NOMO-1 treated with DMSO at 0.1 percent for 48 hours (cell line): ENCODE data around the gene CFAP73.

Experiments
- DNase-seq: peaks from one replicate; lab custom pipeline; 2025; ENCODE audit not compliant: unreplicated experiment; lab: John Stamatoyannopoulos, UW

The CFAP73 gene

DNA sequence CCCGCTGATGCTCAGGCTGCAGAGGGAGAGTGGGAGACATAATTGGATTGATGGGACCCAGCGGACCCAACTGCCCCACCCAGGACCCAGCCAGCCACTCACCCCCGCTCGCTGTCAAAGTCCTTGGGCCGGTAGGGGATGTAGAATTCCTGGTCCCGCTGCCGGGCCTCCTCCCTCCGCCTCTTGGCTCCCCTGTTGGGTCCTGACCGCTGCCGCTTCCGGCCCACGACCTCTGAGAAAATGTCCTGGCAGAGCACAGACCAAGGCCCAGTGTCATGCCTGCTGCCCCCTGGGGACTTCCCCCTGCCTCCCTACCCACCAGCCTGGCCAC is 13.5 kb downstream of the CFAP73 start:
- DNase-seq, result no peak

- DNase-seq, result no peak
Observed at GRCh38 chr12:113164014-113164413, 14.5 kb downstream of the CFAP73 start.

DNA sequence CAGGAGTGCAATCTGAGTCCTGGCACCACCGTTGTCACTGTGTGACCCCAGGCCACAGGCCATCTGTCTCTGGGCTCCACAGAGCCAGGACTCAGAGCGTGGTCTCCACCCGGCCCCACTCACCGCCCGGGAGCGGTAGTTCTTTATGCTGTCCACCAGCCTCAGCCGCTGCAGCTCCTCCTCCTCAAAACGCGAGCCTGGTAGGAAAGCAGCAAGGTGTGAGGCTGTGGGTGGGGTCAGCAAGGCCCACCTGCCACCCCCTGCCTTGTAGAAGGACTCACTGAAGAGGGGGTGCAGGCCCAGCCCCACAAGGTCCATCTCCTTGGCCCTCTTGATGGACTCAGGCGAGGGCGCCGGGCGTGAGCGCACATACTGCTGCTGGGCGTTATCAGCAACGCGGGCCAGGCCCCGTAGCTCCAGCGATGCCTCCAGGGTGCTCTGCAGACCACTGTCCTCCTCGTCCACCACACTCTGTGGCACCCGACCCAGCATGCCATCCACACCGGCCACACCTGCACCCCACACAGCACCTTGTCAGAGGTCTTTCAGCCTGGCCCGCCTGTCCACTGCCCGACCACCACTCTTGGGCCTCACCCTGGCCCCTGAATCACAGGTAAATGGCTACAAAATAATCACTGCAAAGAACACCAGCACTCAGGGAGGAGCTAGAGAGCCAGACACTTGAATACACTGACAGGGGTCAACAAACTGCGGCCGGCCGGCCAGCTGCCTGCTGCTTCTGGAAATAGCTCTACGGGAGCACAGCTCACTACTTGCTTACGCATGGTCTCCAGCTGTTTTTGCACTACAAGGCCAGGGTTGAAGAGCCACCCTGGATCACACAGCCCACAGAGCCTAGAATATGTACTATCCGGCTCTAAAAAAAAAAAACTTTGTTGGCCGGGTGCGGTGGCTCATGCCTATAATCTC is 16.3 kb downstream of the CFAP73 start:
- no peak for DNase-seq

GRCh38 chr12:113167868-113168267 is 18.3 kb downstream of the CFAP73 start:
- no peak for DNase-seq

DNA sequence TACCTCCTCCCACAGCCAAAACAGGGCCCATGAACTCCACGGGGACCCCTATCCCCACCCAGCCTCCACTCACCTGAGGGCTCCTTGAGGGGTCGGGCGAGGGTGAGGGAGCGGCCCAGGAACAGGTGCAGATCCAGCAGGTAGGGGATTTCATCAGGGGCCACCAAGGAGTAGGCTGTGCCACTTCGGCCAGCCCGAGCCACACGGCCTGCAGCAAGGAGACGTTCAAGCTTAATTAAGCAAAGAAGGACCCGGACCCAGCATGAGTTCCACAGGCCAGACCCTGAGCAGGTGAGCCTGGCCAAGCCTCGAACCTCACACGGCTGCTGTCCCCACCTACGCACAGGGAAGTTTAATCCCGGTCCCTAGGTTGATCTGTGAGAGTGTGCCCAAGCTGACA is 20.2 kb downstream of the CFAP73 start:
- DNase-seq, result no peak

- no peak for DNase-seq
Observed at GRCh38 chr12:113170457-113170856, 20.9 kb downstream of the CFAP73 start.

GRCh38 chr12:113170926-113171325 is 21.4 kb downstream of the CFAP73 start:
- no peak for DNase-seq

GRCh38 chr12:113171543-113171942 is 22.0 kb downstream of the CFAP73 start:
- no peak for DNase-seq

DNA sequence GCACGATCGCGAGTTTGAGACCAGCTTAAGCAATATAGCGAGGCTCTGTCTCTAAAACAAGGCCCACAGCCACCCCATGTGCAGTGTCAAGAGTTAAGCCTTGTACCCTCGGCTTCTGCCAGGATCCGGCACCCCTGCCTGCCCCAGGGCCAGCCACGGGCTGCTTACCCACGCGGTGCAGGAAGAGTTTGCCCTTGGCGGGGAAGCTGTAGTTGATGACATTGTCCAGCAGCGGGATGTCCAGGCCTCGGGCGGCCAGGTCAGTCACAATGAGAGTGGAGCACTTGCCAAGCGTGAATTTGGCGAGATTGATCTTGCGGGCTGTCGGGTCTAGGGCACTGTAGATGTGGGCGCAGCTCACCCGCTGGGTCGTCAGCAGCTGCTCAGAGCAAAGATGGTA is 22.7 kb downstream of the CFAP73 start:
- no peak for DNase-seq

DNA sequence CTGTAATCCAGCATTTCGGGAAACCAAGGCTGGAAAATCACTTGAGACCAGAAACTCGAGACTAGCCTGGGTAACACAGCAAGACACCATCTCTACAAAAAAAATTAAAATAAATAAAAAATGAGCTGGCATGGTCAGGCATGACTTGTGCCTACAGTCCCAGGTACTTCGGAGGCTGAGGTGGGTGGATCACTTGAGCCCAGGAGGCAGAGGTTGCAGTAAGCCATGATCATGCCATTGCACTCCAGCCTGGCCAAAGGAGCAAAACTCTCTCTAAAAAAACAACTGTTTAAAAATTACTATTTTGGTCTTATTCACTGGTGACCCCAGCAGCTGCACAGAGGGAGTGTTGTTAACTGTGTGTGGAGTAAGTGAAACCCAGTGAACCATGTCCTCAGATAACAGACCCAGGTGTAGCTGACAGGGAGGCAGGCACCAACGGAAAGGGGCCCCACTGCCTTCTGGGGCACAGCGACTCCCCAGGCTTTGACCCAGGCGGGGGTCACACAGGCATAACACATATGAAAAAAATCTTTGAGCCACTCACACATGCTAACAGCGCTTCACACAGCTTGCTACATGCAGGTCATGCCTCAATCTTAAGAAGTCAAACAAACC is 23.7 kb downstream of the CFAP73 start:
- DNase-seq, result no peak

GRCh38 chr12:113174461-113175384 is 25.2 kb downstream of the CFAP73 start:
- DNase-seq, result peak; percentile 25

GRCh38 chr12:113179023-113179422 is 29.5 kb downstream of the CFAP73 start:
- DNase-seq, result no peak

- no peak for DNase-seq
Observed at GRCh38 chr12:113180333-113180732, 30.8 kb downstream of the CFAP73 start.

GRCh38 chr12:113181975-113182374 is 32.5 kb downstream of the CFAP73 start:
- no peak for DNase-seq

DNA sequence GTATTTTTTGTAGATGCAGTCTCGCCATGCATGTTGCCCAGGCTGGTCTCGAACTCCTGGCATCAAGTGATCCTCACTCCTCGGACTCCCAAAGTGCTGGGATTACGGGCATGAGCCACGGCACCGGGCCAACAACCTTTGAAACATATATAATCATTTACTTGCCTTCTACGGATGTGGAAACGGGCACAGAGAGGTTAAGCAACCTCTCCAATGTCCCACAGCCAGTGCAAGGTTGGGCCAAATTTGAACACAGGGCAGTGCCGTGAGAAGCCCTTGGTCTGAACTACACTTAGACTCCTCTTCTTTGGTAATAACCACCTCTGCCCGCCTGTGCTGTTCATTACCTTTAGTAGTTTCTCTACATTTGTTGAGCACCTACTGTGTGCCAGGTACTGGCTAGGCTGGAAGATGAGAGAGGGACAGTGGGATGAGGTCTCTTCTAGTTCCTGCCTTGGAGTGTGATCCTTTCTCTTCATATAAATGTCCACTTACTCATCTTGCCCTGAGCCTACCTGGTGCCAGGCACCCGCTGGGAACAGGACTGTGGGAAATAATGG is 33.6 kb downstream of the CFAP73 start:
- no peak for DNase-seq

DNA sequence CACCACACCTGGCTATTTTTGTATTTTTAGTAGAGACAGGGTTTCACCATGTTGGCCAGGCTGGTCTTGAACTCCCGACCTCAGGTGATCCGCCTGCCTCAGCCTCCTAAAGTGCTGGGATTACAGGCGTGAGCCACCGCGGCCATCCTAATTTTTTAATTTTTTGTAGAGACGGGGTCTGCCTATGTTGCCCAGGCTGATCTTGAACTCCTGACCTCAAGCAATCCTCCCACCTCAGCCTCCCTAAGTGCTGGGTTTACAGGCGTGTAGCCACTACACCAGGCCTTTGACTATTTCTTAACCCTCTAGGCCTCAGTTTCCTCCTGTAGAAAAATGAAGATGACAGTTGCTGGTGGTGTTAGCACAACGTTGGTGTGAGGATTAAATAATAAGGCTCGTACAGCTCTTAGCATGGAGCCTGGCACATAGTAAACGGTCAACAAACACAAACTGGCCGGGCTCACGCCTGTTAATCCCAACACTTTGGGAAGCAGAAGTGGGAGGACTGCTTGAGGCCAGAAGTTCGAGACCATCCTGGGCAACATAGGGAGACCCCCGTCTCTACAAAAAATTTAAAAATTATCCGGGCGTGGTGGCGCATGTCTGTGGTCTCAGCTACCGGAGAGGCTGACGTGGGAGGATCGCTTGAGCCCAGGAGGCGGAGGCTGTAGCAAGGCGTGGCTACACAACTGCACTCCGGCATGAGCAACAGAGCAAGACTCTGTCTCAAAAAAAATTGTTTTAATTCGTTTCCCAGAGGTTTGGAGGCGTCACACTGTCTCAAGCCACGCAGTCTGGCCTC is 34.8 kb downstream of the CFAP73 start:
- DNase-seq, result no peak

GRCh38 chr12:113184900-113185179 is 35.3 kb downstream of the CFAP73 start:
- DNase-seq, result peak; percentile 90

DNA sequence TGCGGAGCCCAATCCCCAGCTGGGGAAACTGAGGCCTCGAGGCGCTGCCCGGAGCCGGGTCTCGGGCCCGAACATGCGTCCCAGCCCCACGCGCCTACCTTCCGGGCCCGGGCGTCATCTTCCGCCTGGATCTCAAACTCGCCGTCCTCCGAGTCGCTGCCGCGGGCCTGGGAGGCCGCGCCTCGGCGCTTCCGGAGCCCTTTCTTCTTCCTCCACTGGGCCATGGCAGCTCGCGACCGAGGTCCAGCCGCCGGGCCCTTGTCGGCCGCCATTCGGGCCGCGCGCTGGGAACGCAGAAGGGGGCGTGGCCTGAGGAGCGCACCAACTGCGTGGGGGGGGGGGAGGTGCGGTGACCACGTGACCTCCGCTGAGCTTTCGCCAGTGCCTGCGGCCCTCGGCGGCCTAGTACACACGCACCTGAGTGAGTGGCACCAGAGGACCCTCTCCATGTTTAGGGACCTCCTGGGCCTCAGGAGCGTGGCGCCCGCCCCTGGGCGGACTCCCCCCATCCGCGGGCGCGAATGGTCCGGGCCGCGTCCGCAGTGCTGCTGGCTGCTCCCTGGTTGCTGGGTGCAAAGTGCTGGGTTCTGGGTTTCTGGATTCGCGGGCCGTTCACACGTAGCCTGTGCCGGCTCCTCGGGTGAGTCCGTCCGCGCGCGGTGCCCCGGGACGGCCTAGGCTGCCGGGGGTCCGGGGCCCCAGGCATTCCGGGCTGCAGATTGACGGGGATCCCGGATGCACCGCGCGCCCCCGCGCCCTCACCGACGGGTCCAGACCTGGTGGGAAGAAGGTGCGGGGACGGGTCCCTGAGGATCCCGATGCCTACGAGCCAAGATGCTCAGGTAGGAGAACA is 35.9 kb downstream of the CFAP73 start, which contains the start of the genes DDX54 and RITA1:
Gene DDX54 (minus strand): TSS at position 299 of the 853 bp plus-strand sequence. CDS start 27 bp downstream, at position 272.
Gene RITA1 (plus strand): TSS at position 542 of the 853 bp plus-strand sequence. CDS start 1,026 bp downstream, outside the sequence.
- peak; percentile 83 for DNase-seq

DNA sequence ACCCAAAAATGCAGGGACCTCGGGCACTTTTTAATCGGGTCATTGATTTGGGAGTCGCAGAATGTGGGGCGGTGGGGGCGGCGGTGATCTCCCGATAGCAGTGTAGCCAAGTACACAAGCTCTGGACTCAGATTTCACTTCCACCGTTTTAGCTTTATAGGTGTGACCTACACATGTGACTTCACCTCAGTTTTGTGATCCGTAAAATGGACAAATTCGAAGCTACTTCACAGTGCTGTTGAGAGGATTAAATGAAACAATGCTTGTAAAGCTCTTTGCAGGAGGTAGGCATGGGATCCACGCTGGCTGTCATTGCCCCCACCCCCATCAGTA is 36.5 kb downstream of the CFAP73 start:
- DNase-seq, result peak; percentile 13
